ENCODE results near the gene FBXL7.

The FBXL7 gene

DNA sequence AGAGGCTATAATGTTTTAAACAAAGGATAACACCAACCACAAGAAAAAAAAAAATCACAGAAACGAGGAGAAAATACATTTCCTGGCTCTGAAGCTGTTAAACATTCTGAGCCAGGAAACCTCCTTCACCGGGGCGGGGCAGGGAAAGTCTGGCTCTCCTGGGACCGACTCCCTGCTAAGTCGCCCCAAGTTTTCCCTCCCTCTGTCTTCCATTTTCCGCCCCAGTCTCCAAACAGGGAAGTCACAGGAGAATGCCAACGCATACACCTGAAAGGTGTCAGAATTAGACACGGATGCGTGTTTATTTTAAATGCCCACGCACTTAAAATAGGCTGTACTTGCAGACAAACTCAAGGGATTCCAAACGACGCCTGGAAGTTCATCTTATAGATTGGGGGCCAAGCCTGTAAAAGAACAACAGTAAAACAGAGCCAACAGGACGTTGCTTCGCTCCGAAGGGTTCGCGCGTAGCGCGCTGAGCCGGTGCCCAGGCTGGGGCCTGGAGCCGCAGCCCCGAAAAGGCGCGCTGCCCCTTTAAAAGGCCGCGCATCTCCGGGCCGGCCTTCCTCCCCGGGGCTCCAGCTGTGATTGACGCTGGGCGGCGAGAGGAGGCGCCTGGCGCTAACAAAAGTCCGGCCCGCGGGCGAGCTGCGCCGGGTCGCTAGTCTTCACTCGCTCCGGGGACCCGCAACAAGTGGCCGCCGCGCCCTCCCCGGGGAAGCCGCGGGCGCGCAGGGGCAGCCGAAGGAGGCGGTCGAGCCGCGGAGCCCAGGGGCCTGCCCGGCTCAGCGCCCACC, at the start of gene FBXL7:
TSS of gene FBXL7 (plus strand) at position 653 of the 797 bp plus-strand sequence.
- no peak for DNase-seq

DNA sequence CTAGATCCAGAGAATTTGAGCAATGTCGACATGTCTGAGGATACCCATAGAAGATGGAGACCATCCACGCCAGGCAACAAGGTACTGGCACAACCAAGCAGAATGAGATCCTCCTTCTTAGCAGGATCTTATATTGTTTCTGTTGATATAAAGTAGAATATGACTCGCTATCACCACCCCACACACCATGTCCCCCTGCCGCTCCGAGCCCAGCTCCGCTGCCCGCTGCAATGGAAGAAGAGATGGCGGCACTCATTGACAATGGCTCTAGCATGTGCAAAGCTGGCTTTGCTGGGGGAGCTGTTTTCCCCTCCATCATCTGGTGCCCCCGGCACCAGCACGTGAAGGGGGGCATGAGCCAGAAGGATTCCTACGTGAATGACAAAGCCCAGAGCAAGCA, 49.5 kb upstream of the FBXL7 start:
- DNase-seq: no peak

DNA sequence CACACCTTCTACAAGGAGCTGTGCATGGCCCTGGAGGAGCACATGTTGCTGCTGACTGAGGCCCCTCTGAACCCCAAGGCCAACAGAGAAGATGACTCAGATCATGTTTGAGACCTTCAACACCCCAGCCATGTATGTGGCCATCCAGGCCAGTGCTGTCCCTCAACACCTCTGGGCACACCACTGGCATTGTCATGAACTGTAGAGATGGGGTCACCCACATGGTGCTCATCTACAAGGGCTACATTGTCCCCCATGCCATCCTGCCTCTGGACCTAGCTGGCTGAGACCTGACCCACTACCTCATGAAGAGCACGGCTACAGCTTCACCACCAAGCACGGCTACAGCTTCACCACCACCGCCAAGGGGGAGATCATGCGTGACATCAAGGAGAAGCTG, 49.0 kb upstream of the FBXL7 start:
- no peak for DNase-seq

GRCh38 chr5:15452030-15452429, 48.0 kb upstream of the FBXL7 start:
- no peak for DNase-seq

DNA sequence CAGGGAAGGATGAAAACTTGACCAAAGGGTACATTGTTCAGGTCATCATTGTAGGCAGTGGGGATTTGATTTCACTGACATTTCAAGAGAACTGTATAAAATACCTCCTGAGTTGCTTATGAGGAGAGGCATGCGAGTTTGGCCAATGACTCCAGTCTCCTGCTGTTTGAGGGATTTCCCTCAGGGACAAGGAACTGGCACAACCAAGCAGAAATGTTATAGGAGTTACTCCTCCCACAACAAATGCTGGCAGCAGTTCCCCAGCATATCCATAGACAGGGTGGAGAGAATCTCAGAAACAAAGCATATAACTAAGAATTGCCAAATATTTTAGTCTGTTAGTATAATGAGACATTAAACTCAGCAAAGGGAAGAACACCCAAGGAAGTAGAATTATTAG, 47.2 kb upstream of the FBXL7 start:
- no peak for DNase-seq

GRCh38 chr5:15459200-15459599, 40.8 kb upstream of the FBXL7 start:
- DNase-seq: no peak

DNA sequence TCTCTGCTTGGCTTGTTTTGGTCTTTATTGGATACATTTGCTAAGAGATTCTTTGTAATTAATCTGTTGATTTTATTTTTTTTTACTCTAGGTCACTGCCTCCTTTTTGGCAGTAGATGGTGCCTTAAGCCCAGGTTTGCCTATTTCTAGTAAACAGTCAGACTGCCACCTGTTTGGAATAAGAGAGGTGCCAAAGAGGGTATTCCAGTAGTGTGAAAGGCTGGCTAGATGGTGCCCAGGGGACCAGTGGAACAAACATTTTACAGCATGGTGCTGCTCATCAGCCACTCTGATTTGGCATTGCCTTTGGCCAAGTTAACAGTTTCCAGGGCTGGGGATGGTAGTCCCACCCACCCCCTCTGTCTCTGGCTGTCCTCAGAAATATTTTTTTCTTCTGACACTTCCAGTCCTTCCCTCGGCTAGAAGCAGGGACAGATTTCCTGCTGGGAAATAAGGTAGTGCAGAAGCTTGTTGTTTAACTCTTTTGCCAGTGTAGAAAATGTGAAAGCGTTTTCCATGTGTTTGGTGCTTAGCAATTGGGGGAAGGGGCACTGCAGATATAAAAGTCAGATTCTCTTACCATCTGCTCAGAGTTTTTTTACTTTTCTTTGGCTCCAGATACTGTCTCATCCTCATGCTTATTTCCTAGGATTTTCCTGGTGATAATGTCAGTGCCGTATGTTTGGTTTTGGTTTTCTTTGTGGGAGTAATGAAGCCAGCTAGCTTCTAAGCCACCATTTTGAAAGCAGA, 36.6 kb upstream of the FBXL7 start:
- no peak for DNase-seq

- DNase-seq: no peak
Observed at GRCh38 chr5:15472116-15472515, 27.9 kb upstream of the FBXL7 start.

GRCh38 chr5:15474143-15474719, 25.7 kb upstream of the FBXL7 start:
- DNase-seq: no peak

GRCh38 chr5:15475367-15475766, 24.6 kb upstream of the FBXL7 start:
- no peak for DNase-seq

DNA sequence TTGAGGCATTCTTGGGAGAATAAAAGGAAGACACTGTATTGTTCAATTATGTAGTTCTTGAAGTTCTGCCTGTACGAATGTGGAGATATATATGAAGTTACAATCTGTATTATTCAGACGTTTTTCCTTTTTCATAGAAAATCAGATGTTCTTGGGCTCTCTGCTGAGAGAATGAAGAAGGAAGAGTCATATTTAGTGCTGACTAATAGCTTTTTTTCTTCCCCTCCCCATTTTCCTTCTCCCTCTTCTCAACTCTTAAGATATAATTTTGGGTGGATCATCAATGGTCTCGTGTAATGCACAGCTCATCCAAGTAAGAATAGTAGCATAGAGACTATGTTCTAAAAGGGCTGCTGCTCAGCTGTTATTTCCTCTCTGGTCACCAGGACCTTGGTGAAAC, 23.0 kb upstream of the FBXL7 start:
- DNase-seq: no peak

- DNase-seq: no peak
Observed at GRCh38 chr5:15480436-15480835, 19.5 kb upstream of the FBXL7 start.

GRCh38 chr5:15483351-15484097, 16.5 kb upstream of the FBXL7 start:
- no peak for DNase-seq

GRCh38 chr5:15487228-15487627, 12.8 kb upstream of the FBXL7 start:
- DNase-seq: no peak

DNA sequence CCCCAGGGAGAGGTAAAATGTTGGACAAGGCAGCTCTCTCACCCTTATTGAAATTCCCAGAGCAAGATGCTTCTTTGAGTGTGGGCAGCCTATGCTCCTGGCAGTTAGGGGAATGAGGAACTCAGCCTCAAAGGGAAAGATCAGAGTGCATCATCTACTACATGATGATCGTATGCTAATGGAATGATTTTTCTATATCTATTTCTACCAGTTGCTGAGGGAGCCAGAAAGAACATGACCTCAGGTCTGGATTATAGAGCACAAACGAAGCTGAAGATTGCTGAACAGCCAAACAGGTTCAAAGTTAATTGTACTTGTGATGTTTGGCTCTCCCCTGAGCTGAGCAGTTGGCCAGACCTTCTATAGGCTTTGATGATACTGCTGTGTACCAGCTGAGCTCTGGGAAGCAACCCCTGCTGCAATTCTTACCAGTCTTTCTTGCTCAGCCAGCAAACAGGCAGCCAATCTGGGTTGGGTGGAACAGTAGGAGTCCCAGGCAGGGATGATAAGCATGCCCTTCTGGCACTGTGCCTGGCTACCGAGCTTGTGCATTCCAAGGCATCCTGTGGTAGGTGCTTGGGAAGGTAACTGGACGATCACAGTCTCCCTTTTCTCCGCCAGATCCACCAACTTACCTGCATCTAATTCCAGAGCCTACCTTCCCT, 10.3 kb upstream of the FBXL7 start:
- no peak for DNase-seq

GRCh38 chr5:15492545-15492944, 7.4 kb upstream of the FBXL7 start:
- no peak for DNase-seq

- DNase-seq: no peak
Observed at GRCh38 chr5:15493501-15493900, 6.5 kb upstream of the FBXL7 start.

DNA sequence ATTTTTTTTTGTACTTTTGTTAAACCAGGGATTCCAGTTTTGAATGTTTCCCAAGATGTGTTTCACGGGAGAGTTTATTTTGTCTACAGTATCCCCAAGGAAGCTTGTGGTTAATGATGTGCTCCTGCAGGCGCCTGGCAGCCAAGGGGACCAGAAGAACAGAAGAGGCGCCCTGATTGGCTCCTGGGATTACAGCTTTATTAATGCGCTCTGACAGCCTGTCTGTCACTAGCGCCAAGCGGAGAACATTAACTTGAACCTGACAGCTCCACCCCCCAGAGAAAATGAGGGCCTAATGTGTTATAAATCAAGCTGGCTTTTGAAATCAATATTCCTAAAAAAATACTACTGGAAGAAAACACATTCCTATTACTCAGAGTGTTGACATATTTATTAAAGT, 5.0 kb upstream of the FBXL7 start:
- no peak for DNase-seq

DNA sequence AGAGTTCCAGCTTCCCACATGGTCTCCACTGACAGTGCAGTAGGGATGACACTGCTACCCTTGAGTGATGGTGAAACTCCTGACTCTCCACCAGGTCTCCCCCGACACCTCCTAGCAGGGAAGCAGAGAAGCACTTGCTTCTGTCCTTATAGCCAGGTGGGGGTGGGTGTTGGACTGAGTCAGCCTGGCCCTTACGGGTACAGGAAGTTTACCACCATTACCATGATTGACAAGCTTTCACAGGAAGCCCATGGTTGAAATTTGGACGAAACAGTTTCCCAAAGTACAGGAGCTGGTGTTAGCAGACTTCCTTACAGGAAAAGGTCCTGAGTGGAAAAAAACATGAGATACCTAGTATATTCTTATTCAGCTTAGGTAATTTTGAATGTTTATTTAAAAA, 3.1 kb upstream of the FBXL7 start:
- DNase-seq: no peak

GRCh38 chr5:15500325-15501001, 483 bp downstream of the FBXL7 start:
- no peak for DNase-seq

- DNase-seq: no peak
Observed at GRCh38 chr5:15501091-15501791, 1.3 kb downstream of the FBXL7 start.

GRCh38 chr5:15502208-15502607, 2.2 kb downstream of the FBXL7 start:
- DNase-seq: no peak

Measured in activated CD4-positive, alpha-beta T cell treated with anti-CD3 and anti-CD28 coated beads, Interleukin-2, amount 50 U/mL, for 16 hours (primary cell).